H9 (cell line): ENCODE results near the gene C3orf70. TPM values are rescaled to one million over a fixed set of nuclear protein-coding genes. Genes with fewer than 3 reads are reported as not detected.

Experiments used
- DNase-seq: peaks from one replicate; pipeline ENCODE4 v3.0.0-alpha.2; 2017
- H2AFZ ChIP-seq: one replicate; pipeline ENCODE4 v1.6.1; 2013; ENCODE audit warnings: mild to moderate bottlenecking, low read length, control low read depth, moderate library complexity
- H2AK5ac ChIP-seq: 2 replicates; pipeline ENCODE4 v1.6.1; 2013; ENCODE audit warnings: low read length, control low read depth, mixed read lengths; ENCODE audit not compliant: insufficient read length
- H2BK120ac ChIP-seq: one replicate; pipeline ENCODE4 v1.6.1; 2013; ENCODE audit warnings: low read depth, mild to moderate bottlenecking, low read length, control low read depth, inconsistent platforms; ENCODE audit not compliant: poor library complexity, severe bottlenecking
- H2BK12ac ChIP-seq: 2 replicates; pipeline ENCODE4 v1.6.1; 2013; ENCODE audit warnings: low read length, control low read depth, mixed read lengths, low read depth; ENCODE audit not compliant: insufficient read length
- H2BK15ac ChIP-seq: 2 replicates; pipeline ENCODE4 v1.6.1; 2013; ENCODE audit warnings: low read depth, low read length, control low read depth
- H2BK20ac ChIP-seq: one replicate; pipeline ENCODE4 v1.6.1; 2013; ENCODE audit warnings: low read depth, mild to moderate bottlenecking, low read length, control low read depth, inconsistent platforms; ENCODE audit not compliant: poor library complexity, severe bottlenecking
- H2BK5ac ChIP-seq: 2 replicates; pipeline ENCODE4 v1.6.1; 2013; ENCODE audit warnings: low read length, control low read depth, mixed read lengths; ENCODE audit not compliant: insufficient read length
- H3K14ac ChIP-seq: 2 replicates; pipeline ENCODE4 v1.6.1; 2013; ENCODE audit warnings: low read length, control low read depth; ENCODE audit not compliant: insufficient read depth
- H3K18ac ChIP-seq: 2 replicates; pipeline ENCODE4 v1.6.1; 2013; ENCODE audit warnings: low read depth, mild to moderate bottlenecking, mixed read lengths, low read length, control low read depth; ENCODE audit not compliant: insufficient read length
- H3K23ac ChIP-seq: 2 replicates; pipeline ENCODE4 v1.6.1; 2013; ENCODE audit warnings: low read length, control low read depth, mixed read lengths, low read depth; ENCODE audit not compliant: insufficient read length
- H3K23me2 ChIP-seq: 2 replicates; pipeline ENCODE4 v1.6.1; 2013; ENCODE audit warnings: low read depth, mild to moderate bottlenecking, mixed read lengths, low read length, control low read depth; ENCODE audit not compliant: insufficient read length, poor library complexity, severe bottlenecking
- H3K27ac ChIP-seq: 2 replicates; pipeline ENCODE4 v1.5.1; 2013; ENCODE audit warnings: low read length, control low read depth, mixed read lengths, low read depth; ENCODE audit not compliant: insufficient read length
- H3K27me3 ChIP-seq: 2 replicates; pipeline ENCODE4 v1.6.1; 2013; ENCODE audit warnings: low read length, control low read depth, inconsistent platforms; ENCODE audit not compliant: insufficient read depth
- H3K4ac ChIP-seq: 2 replicates; pipeline ENCODE4 v1.6.1; 2013; ENCODE audit warnings: low read depth, mild to moderate bottlenecking, control low read depth, inconsistent platforms, low read length, moderate library complexity
- H3K4me1 ChIP-seq: 2 replicates; pipeline ENCODE4 v1.6.1; 2013; ENCODE audit warnings: low read length, control low read depth, inconsistent platforms; ENCODE audit not compliant: insufficient read depth
- H3K4me2 ChIP-seq: 2 replicates; pipeline ENCODE4 v1.6.1; 2013; ENCODE audit warnings: low read length, control low read depth, mixed read lengths; ENCODE audit not compliant: insufficient read length, insufficient read depth
- H3K56ac ChIP-seq: 2 replicates; pipeline ENCODE4 v1.6.1; 2013; ENCODE audit warnings: low read depth, mild to moderate bottlenecking, mixed read lengths, low read length, control low read depth; ENCODE audit not compliant: insufficient read length
- H3K79me1 ChIP-seq: 2 replicates; pipeline ENCODE4 v1.6.1; 2013; ENCODE audit warnings: low read depth, mild to moderate bottlenecking, moderate library complexity, low read length, control low read depth, inconsistent platforms; ENCODE audit not compliant: insufficient read depth, poor library complexity, severe bottlenecking
- H3K79me2 ChIP-seq: 2 replicates; pipeline ENCODE4 v1.6.1; 2013; ENCODE audit warnings: low read length, control low read depth, inconsistent platforms; ENCODE audit not compliant: insufficient read depth
- H3K9ac ChIP-seq: 2 replicates; pipeline ENCODE4 v1.6.1; 2013; ENCODE audit warnings: low read length, control low read depth, mixed read lengths; ENCODE audit not compliant: insufficient read length; ENCODE audit errors: extremely low read depth
- H3K9me3 ChIP-seq: one replicate; pipeline ENCODE4 v1.6.1; 2013; ENCODE audit warnings: low read depth, low read length, inconsistent platforms; ENCODE audit not compliant: control insufficient read depth
- H3T11ph ChIP-seq: one replicate; pipeline ENCODE4 v1.6.1; 2013; ENCODE audit warnings: mild to moderate bottlenecking, low read length, control low read depth, inconsistent platforms
- H4K20me1 ChIP-seq: one replicate; pipeline ENCODE4 v1.6.1; 2013; ENCODE audit not compliant: control insufficient read depth, insufficient read length, insufficient read depth
- H4K5ac ChIP-seq: 2 replicates; pipeline ENCODE4 v1.6.1; 2013; ENCODE audit warnings: low read depth, mild to moderate bottlenecking, mixed read lengths, low read length, control low read depth; ENCODE audit not compliant: insufficient read length
- H4K8ac ChIP-seq: replicated peaks from 2 replicates; pipeline ENCODE4 v1.6.1; 2013; ENCODE audit warnings: low read length, control low read depth, mixed read lengths, low read depth; ENCODE audit not compliant: insufficient read length
- H4K91ac ChIP-seq: 2 replicates; pipeline ENCODE4 v1.6.1; 2013; ENCODE audit warnings: low read depth, mild to moderate bottlenecking, moderate library complexity, mixed read lengths, low read length, control low read depth; ENCODE audit not compliant: insufficient read length
- H3K27ac Mint-ChIP-seq, 3 experiments: 2 replicates in 2 of 3; 3 replicates in 1 of 3; pipeline ENCODE4 v1.8.0; 2020 to 2021; ENCODE audit warnings: mixed read lengths in 3 of 3, mild to moderate bottlenecking in 1 of 3, moderate library complexity in 1 of 3
- H3K27me3 Mint-ChIP-seq: 2 replicates; pipeline ENCODE4 v1.8.0; 2021; ENCODE audit warnings: low read depth, mild to moderate bottlenecking, moderate library complexity, mixed read lengths
- H3K36me3 Mint-ChIP-seq, 3 experiments: 2 replicates in 2 of 3; 3 replicates in 1 of 3; pipeline ENCODE4 v1.8.0; 2020 to 2021; ENCODE audit warnings: low read depth in 3 of 3, mixed read lengths in 3 of 3; ENCODE audit not compliant: insufficient read depth in 1 of 3
- H3K4me1 Mint-ChIP-seq, 2 experiments: 2 replicates each; pipeline ENCODE4 v1.8.0; 2020; ENCODE audit warnings: mixed read lengths in 2 of 2
- H3K4me3 Mint-ChIP-seq, 2 experiments: 2 replicates in 1 of 2; 3 replicates in 1 of 2; pipeline ENCODE4 v1.8.0; 2020 to 2021; ENCODE audit warnings: mild to moderate bottlenecking in 2 of 2, mixed read lengths in 2 of 2, moderate library complexity in 1 of 2
- H3K9me3 Mint-ChIP-seq, 2 experiments: 2 replicates in 1 of 2; 3 replicates in 1 of 2; pipeline ENCODE4 v1.8.0; 2020; ENCODE audit warnings: mild to moderate bottlenecking in 2 of 2, mixed read lengths in 2 of 2, moderate library complexity in 1 of 2
- CTCF ChIP-seq: fragments of 200-600 bp; sonication (generic); conservative IDR thresholded peaks from 3 replicates; pipeline ENCODE4 v1.8.0; 2021; ENCODE audit warnings: antibody characterized with exemption, mild to moderate bottlenecking
- WGBS: extraction: QIAGEN DNeasy Blood & Tissue Kit; methylation state at CpG from one replicate; pipeline ENCODE4 v1.1.7; 2013; ENCODE audit warnings: missing lambda C conversion rate, low lambda C conversion rate, mixed read lengths; ENCODE audit not compliant: insufficient read length; ENCODE audit errors: extremely low coverage; 5-methylcytosine and 5-hydroxymethylcytosine counted together
- total RNA-seq: library from RNA; stranded (reverse); gene quantifications from 2 replicates; pipeline ENCODE4 v1.2.1, GENCODE V29; 2021

Gene C3orf70
- total RNA-seq, 1 experiment from 2014 or later: 0.52 TPM

- peak overlapping the region in 1 of 2 experiments; percentile 2; a peak in 3 of 5 replicates for H3K4me3 Mint-ChIP-seq
Observed at GRCh38 chr3:185175370-185175987, 22.6 kb upstream of the C3orf70 start.

More at GRCh38 chr3:185175370-185175987, 22.6 kb upstream of the C3orf70 start:
- Histone ChIP-seq H3K14ac (peak overlapping the region; percentile 88; the same call in 1 of the 2 replicates), H3T11ph (no peak overlapping the region), H2AFZ (peak overlapping the region; percentile 99), H2AK5ac (no peak overlapping the region), H3K23ac (no peak overlapping the region), H3K9me3 (no peaks in the 10 kb centered on the region), H3K23me2 (no peaks in the 10 kb centered on the region), H4K91ac (no peak overlapping the region), H3K4me2 (peak overlapping the region; percentile 37), H2BK15ac (no peak overlapping the region), H3K79me1 (no peaks in the 10 kb centered on the region), H2BK20ac (no peak overlapping the region), H2BK120ac (no peak overlapping the region), H3K4ac (no peak overlapping the region), H4K20me1 (no peaks in the 10 kb centered on the region), H3K27me3 (no peaks in the 10 kb centered on the region), H3K9ac (no peak overlapping the region), H2BK12ac (peak overlapping the region; percentile 1), H3K56ac (no peak overlapping the region), H4K5ac (no peak overlapping the region), H4K8ac (no peak overlapping the region), H3K27ac (no peak overlapping the region), H2BK5ac (no peak overlapping the region), H3K79me2 (no peaks in the 10 kb centered on the region), H3K18ac (peak overlapping the region; percentile 85), H3K4me1 (no peaks in the 10 kb centered on the region)
- peak; percentile 52 for DNase-seq
- Mint-ChIP-seq H3K27me3 (no peaks in the 10 kb centered on the region), H3K36me3 (no peaks in the 10 kb centered on the region), H3K27ac (peak overlapping the region; percentile 71 to 96 (median 92); a peak in 5 of 7 replicates), H3K4me1 (peaks cover 12 to 20% of the 10 kb centered on the region in 2 experiments), H3K9me3 (no peaks in the 10 kb centered on the region)
- no CpG with 5 or more reads among the region's 15 CpGs for WGBS
- no peak for TF ChIP-seq CTCF
